ENCODE data around the gene ANO7.

ANO7 gene

DNA sequence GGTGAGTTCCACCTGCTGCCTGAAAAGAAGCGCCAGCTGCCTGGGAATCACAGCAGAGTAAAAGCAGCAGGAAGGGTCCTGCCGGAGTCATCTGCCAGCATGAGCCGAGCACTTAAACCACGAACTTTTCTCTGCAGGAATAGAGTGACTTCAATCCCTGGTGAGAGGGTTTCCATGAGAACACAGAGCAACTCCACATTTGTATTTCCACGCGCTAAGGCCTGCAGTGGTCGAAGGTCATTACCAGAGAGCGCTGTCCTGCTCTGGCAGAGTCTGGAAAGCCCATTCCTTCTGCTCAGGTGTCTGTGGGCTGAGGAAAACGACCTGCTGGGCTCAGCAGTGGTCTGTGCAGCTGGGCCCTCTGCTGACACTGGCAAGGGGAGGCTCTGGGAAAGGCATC, 45.9 kb upstream of the ANO7 start:
- Histone ChIP-seq H3K4me3 (ENCODE audit: low read depth, low read length) (no peak overlapping the region), H3K36me3 (peaks cover 9% of the 10 kb centered on the region), H3K27me3 (no peaks in the 10 kb centered on the region), H3K4me1 (no peaks in the 10 kb centered on the region), H3K9me3 (no peaks in the 10 kb centered on the region)
- DNase-seq: no peak
- TF ChIP-seq, protein P1, sequence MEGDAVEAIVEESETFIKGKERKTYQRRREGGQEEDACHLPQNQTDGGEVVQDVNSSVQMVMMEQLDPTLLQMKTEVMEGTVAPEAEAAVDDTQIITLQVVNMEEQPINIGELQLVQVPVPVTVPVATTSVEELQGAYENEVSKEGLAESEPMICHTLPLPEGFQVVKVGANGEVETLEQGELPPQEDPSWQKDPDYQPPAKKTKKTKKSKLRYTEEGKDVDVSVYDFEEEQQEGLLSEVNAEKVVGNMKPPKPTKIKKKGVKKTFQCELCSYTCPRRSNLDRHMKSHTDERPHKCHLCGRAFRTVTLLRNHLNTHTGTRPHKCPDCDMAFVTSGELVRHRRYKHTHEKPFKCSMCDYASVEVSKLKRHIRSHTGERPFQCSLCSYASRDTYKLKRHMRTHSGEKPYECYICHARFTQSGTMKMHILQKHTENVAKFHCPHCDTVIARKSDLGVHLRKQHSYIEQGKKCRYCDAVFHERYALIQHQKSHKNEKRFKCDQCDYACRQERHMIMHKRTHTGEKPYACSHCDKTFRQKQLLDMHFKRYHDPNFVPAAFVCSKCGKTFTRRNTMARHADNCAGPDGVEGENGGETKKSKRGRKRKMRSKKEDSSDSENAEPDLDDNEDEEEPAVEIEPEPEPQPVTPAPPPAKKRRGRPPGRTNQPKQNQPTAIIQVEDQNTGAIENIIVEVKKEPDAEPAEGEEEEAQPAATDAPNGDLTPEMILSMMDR (IDR thresholded peaks at IDR 0.05; ENCODE audit: low read depth, low read length): no peak

DNA sequence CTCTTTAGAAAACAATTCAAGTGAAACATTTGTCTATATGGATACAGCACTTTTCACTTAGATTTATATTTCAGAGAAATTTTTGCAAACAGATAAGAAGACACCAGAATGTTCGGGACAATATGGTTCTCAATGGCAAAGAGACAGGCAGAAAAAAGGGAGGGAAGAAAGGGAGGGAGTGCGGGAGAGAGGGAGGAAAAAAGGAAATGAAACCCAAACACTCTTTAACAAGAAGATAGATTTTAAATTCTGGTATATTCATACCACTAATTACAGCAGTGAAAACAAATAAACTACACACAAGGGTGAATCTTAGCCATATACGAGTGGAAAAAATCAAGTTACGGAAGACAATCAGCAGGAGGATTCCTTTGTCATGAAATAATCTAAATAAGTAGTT, 42.2 kb upstream of the ANO7 start:
- Histone ChIP-seq H3K36me3 (no peaks in the 10 kb centered on the region; the same call in 1 of the 2 replicates), H3K9me3 (no peaks in the 10 kb centered on the region), H3K4me3 (ENCODE audit: low read depth, low read length) (no peak overlapping the region), H3K4me1 (no peaks in the 10 kb centered on the region), H3K27me3 (no peaks in the 10 kb centered on the region)
- no peak for DNase-seq
- TF ChIP-seq, protein P1 (IDR thresholded peaks at IDR 0.05; ENCODE audit: low read depth, low read length): no peak

- TF ChIP-seq, protein P1 (IDR thresholded peaks at IDR 0.05; ENCODE audit: low read depth, low read length): no peak
Observed at GRCh38 chr2:241147336-241147735, 41.1 kb upstream of the ANO7 start.

GRCh38 chr2:241148239-241148638, 40.2 kb upstream of the ANO7 start:
- H3K9me3 ChIP-seq: no peaks in the 10 kb centered on the region
- no peaks in the 10 kb centered on the region for H3K4me1 ChIP-seq
- no peaks in the 10 kb centered on the region for H3K27me3 ChIP-seq
- peak overlapping the region; percentile 82 for H3K4me3 ChIP-seq (ENCODE audit: low read depth, low read length)
- no peak for DNase-seq
- H3K36me3 ChIP-seq: no peaks in the 10 kb centered on the region
- TF ChIP-seq, protein P1 (IDR thresholded peaks at IDR 0.05; ENCODE audit: low read depth, low read length): no peak

More at GRCh38 chr2:241147336-241147735, 41.1 kb upstream of the ANO7 start:
- DNase-seq: no peak
- H3K36me3 ChIP-seq: no peaks in the 10 kb centered on the region; the same call in 1 of the 2 replicates
- no peaks in the 10 kb centered on the region for H3K9me3 ChIP-seq
- H3K4me1 ChIP-seq: no peaks in the 10 kb centered on the region
- no peak overlapping the region for H3K4me3 ChIP-seq (ENCODE audit: low read depth, low read length)
- no peaks in the 10 kb centered on the region for H3K27me3 ChIP-seq

DNA sequence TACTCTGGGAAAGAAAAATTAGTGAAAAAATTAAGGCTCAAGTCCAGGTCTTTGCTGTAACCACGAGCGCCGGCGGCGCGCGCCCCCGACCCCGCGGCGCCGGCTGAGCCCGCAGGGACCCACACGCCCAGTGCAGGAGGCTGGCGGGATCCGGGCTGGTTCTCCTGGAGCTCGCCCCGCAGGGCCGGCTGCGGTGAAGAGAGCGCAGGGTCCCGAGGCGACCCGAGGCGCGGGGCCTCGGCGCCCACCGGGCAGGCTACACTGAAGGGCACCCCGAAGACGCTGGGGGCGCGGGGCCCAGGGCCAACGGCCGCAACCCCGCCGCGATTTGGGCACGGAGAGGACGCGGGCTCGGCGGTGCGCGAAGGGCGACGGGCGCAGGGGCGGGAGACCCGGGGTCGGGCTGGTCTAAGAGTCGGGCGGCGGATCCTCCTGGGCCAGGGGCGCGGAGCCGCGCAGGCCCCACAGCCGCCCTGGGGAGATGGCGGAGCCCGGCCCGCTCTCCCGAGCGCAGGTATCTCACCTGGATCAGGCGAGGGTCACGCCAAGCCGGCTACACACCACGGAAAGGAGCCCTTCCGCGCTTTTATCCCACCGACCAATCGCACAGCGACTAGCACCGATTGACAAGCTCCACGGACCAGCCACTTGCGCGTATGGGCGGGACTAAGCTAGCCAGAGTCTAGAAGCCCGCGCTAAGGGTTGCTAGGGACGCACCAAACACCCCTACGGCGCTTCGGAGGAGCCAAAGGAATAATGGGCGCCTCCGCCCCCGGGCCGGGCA, 39.4 kb upstream of the ANO7 start, which contains the start of gene PASK:
Gene PASK (minus strand): TSS at position 582 of the 784 bp plus-strand sequence. CDS start 6,440 bp downstream, outside the sequence.
- H3K27me3 ChIP-seq: no peaks in the 10 kb centered on the region
- no peaks in the 10 kb centered on the region for H3K4me1 ChIP-seq
- DNase-seq: peak; percentile 96
- no peaks in the 10 kb centered on the region for H3K9me3 ChIP-seq
- peak within 1 kb of the TSS; percentile 82 for H3K4me3 ChIP-seq (ENCODE audit: low read depth, low read length)
- TF ChIP-seq, protein P1 (IDR thresholded peaks at IDR 0.05; ENCODE audit: low read depth, low read length): no peak
- H3K36me3 ChIP-seq: no peaks in the 10 kb centered on the region

- TF ChIP-seq, protein P1 (IDR thresholded peaks at IDR 0.05; ENCODE audit: low read depth, low read length): no peak
- DNase-seq: no peak
- no peaks in the 10 kb centered on the region for H3K4me1 ChIP-seq
- no peaks in the 10 kb centered on the region for H3K9me3 ChIP-seq
- H3K36me3 ChIP-seq: no peaks in the 10 kb centered on the region
- peak overlapping the region; percentile 82 for H3K4me3 ChIP-seq (ENCODE audit: low read depth, low read length)
- no peaks in the 10 kb centered on the region for H3K27me3 ChIP-seq
Observed at GRCh38 chr2:241149675-241149924, 38.9 kb upstream of the ANO7 start.

All from BE2C (cell line).